ENCODE measurements around the gene PNPLA7. TPM values are rescaled to one million over a fixed set of nuclear protein-coding genes. Genes with fewer than 3 reads are reported as not detected.

The PNPLA7 gene
- total and polyA plus RNA-seq, 2 of the 4 experiments (the other 2 are of a cell fraction): under 0.01 to 0.89 TPM

DNA sequence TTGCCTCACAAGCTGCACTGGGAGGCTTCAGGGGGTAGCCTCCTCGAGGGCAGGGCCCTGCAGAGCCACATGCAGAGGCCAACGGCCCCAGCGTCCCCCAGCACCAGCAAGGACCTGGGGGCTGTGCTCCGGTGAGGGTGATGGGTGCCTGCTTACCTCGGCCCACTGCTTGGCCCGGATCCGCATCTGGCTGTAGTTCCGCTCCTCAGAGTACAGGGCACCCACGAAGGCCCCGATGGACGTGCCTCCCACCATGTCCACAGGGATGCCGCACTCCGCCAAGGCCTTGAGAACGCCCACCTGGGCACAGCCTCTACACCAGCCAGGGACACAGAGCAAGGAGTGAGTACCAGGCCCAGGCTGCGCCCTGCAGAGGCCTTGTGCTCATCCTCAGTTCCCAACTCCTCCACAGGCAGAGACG, 83.0 kb downstream of the PNPLA7 start:
- H2AFZ ChIP-seq (replicated peaks; ENCODE audit: low read length, poor library complexity): no peak overlapping the region
- H3K56ac ChIP-seq (ENCODE audit: extremely low read depth, insufficient read depth, low read length): no peak overlapping the region
- no peaks in the 10 kb centered on the region for H3K79me1 ChIP-seq (ENCODE audit: low read depth in 1 of 2, low read length in 2 of 2)
- H4K8ac ChIP-seq (ENCODE audit: low read depth in 2 of 2, low read length in 2 of 2): no peak overlapping the region
- no peak overlapping the region for H4K91ac ChIP-seq (ENCODE audit: insufficient read depth, low read depth, low read length)
- H3K14ac ChIP-seq (replicated peaks; ENCODE audit: low read depth, low read length): no peak overlapping the region
- DNase-seq: no peak
- in situ Hi-C loops (cut with MboI; ENCODE audit: low sequenced_read_pairs) (no loop called here), dilution Hi-C loops (cut with HindIII; ENCODE audit: low sequenced_read_pairs, unreplicated experiment) (no loop called here), intact Hi-C loops (cut with micrococcal nuclease) (no loop called here)
- peaks cover 17% of the 10 kb centered on the region for H3K27me3 ChIP-seq (ENCODE audit: control insufficient read depth, insufficient read depth, low read length)
- no peak overlapping the region for H3K18ac ChIP-seq (ENCODE audit: low read depth, low read length)
- BruUV-seq (replicated peaks): no TSS peak
- H2BK15ac ChIP-seq (ENCODE audit: low read depth, low read length): no peak overlapping the region
- no peak overlapping the region for H3K23ac ChIP-seq (ENCODE audit: low read depth, low read length)
- no peak overlapping the region for H4K5ac ChIP-seq (ENCODE audit: low read depth, low read length)
- POLR2A ChIA-PET (ENCODE audit: unreplicated experiment): no interaction called here
- H2BK20ac ChIP-seq (ENCODE audit: low read depth, low read length): no peak overlapping the region
- H2AK9ac ChIP-seq (replicated peaks; ENCODE audit: low read depth, low read length, poor library complexity): no peak overlapping the region
- no peak overlapping the region for H2AK5ac ChIP-seq (ENCODE audit: low read depth, low read length)
- no peak overlapping the region for H3K4ac ChIP-seq (ENCODE audit: low read depth, low read length)
- H3K27ac ChIP-seq (ENCODE audit: insufficient read depth, low read length): no peak overlapping the region
- no peaks in the 10 kb centered on the region for H3K9me1 ChIP-seq (ENCODE audit: insufficient read depth, low read length)
- H3K36me3 ChIP-seq (ENCODE audit: control insufficient read depth, insufficient read depth, low read length): no peaks in the 10 kb centered on the region
- H3K9me3 ChIP-seq (ENCODE audit: control insufficient read depth, insufficient read depth, low read length): no peaks in the 10 kb centered on the region
- WGBS, 2 experiments (ENCODE audit: extremely low coverage in 2 of 2, insufficient read length in 1 of 2): 74% methylated on average over 6 of the region's 16 CpGs; no CpG with 5 or more reads in 1 of the 2 experiments
- TF ChIP-seq CHD1 (IDR thresholded peaks at IDR 0.05; ENCODE audit: low read depth, low read length) (no peak), BHLHE40 (IDR thresholded peaks at IDR 0.05; ENCODE audit: low read depth, low read length) (no peak), CEBPB (IDR thresholded peaks at IDR 0.05; ENCODE audit: low read depth, low read length) (no peak), POLR2A (IDR thresholded peaks at IDR 0.05; ENCODE audit: low read depth, low read length) (no peak), RCOR1 (IDR thresholded peaks at IDR 0.05; ENCODE audit: insufficient replicate concordance, low read length) (no peak), RAD21 (IDR thresholded peaks at IDR 0.05; ENCODE audit: low read length) (no peak), CTCF (conservative IDR thresholded peaks at IDR 0.05; ENCODE audit: low read depth, low read length) (no peak), SMC3 (IDR thresholded peaks at IDR 0.05; ENCODE audit: low read depth, low read length) (no peak), RFX5 (IDR thresholded peaks at IDR 0.05; ENCODE audit: low read depth, low read length) (no peak), MAFK (IDR thresholded peaks at IDR 0.05; ENCODE audit: low read depth, low read length) (no peak), MAZ (IDR thresholded peaks at IDR 0.05; ENCODE audit: borderline replicate concordance, low read depth, low read length) (no peak), NFE2L2 (IDR thresholded peaks at IDR 0.05; ENCODE audit: low read depth, low read length) (no peak), FOS (IDR thresholded peaks at IDR 0.05; ENCODE audit: low read depth, low read length) (no peak), MXI1 (IDR thresholded peaks at IDR 0.05; ENCODE audit: borderline replicate concordance, low read depth, low read length) (no peak)
- TF ChIP-seq, protein P1, sequence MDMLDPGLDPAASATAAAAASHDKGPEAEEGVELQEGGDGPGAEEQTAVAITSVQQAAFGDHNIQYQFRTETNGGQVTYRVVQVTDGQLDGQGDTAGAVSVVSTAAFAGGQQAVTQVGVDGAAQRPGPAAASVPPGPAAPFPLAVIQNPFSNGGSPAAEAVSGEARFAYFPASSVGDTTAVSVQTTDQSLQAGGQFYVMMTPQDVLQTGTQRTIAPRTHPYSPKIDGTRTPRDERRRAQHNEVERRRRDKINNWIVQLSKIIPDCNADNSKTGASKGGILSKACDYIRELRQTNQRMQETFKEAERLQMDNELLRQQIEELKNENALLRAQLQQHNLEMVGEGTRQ (IDR thresholded peaks at IDR 0.05; ENCODE audit: low read depth, low read length): no peak
- H3K4me1 ChIP-seq (ENCODE audit: control insufficient read depth, insufficient read depth, low read length): no peaks in the 10 kb centered on the region
- H3K4me2 ChIP-seq (ENCODE audit: low read depth, low read length): no peak overlapping the region
- no peak overlapping the region for H3K9ac ChIP-seq (ENCODE audit: low read depth, low read length)
- no peaks in the 10 kb centered on the region for H4K20me1 ChIP-seq (ENCODE audit: insufficient read depth, low read length)
- CTCF ChIA-PET: no interaction called here
- H3K4me3 ChIP-seq (ENCODE audit: insufficient read depth, low read depth, low read length): no peak overlapping the region
- H2BK120ac ChIP-seq (ENCODE audit: low read depth, low read length): no peak overlapping the region
- no peak for ATAC-seq (ENCODE audit: low read depth)
- H2BK5ac ChIP-seq (ENCODE audit: low read depth, low read length, poor library complexity, severe bottlenecking): no peak overlapping the region

All from IMR-90 (cell line).